Measurements from ENCODE around the gene ACTN2.

DNA sequence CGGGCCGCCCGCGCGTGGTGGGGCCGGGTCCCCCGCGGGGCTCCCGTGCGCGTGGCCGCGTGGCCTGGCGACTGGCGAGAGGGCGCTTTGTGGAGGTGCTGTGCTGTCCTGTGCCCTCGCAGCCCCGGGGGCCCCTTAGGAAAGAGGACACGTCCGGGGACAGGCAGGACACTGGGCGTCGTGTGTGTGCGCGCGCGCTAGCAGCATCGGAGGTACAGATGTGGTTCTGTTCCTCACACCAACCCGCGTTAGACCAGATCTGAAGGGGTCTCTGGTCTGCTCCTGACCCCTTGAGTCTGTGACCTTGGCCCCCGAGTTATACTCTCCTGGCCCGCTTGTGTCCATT is 489 bp downstream of the ACTN2 start:
- TF ChIP-seq, protein P1, sequence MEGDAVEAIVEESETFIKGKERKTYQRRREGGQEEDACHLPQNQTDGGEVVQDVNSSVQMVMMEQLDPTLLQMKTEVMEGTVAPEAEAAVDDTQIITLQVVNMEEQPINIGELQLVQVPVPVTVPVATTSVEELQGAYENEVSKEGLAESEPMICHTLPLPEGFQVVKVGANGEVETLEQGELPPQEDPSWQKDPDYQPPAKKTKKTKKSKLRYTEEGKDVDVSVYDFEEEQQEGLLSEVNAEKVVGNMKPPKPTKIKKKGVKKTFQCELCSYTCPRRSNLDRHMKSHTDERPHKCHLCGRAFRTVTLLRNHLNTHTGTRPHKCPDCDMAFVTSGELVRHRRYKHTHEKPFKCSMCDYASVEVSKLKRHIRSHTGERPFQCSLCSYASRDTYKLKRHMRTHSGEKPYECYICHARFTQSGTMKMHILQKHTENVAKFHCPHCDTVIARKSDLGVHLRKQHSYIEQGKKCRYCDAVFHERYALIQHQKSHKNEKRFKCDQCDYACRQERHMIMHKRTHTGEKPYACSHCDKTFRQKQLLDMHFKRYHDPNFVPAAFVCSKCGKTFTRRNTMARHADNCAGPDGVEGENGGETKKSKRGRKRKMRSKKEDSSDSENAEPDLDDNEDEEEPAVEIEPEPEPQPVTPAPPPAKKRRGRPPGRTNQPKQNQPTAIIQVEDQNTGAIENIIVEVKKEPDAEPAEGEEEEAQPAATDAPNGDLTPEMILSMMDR (IDR thresholded peaks at IDR 0.05; ENCODE audit: low read length): no peak
- TF ChIP-seq EZH2phosphoT487 (IDR thresholded peaks at IDR 0.05; ENCODE audit: low read length) (no peak), EZH2 (optimal IDR thresholded peaks at IDR 0.05; ENCODE audit: low read depth, low read length) (no peak)
